Fibroblast of the aortic adventitia (primary cell): ENCODE measurements around the gene ABL2. TPM values are rescaled to one million over a fixed set of nuclear protein-coding genes. Genes with fewer than 3 reads are reported as not detected.
A peak's percentile ranks its signal among the peaks of the same experiment; 100 is the strongest.

Experiments
- DNase-seq: peaks from one replicate; pipeline ENCODE4 v3.0.0-alpha.2; 2010; ENCODE audit warnings: low read depth
- H3K4me3 ChIP-seq: 2 replicates; pipeline ENCODE4 v1.5.1; 2011; ENCODE audit warnings: low read depth, mild to moderate bottlenecking, control low read depth, low read length, moderate library complexity
- total RNA-seq: library from RNA; depleted of rRNA; stranded (reverse); fragments of >200 nt; gene quantifications from 2 replicates; pipeline ENCODE4 v1.2.3, GENCODE V29; 2012; ENCODE audit warnings: low replicate concordance
- TF ChIP-seq, protein P1 (sequence below): IDR thresholded peaks from 2 replicates; pipeline ENCODE4 v1.5.1; 2011; ENCODE audit warnings: mild to moderate bottlenecking, low read length, control low read depth, inconsistent platforms; ENCODE audit not compliant: insufficient read depth

Gene ABL2
- total RNA-seq, 1 donor, result 67.2 TPM

DNA sequence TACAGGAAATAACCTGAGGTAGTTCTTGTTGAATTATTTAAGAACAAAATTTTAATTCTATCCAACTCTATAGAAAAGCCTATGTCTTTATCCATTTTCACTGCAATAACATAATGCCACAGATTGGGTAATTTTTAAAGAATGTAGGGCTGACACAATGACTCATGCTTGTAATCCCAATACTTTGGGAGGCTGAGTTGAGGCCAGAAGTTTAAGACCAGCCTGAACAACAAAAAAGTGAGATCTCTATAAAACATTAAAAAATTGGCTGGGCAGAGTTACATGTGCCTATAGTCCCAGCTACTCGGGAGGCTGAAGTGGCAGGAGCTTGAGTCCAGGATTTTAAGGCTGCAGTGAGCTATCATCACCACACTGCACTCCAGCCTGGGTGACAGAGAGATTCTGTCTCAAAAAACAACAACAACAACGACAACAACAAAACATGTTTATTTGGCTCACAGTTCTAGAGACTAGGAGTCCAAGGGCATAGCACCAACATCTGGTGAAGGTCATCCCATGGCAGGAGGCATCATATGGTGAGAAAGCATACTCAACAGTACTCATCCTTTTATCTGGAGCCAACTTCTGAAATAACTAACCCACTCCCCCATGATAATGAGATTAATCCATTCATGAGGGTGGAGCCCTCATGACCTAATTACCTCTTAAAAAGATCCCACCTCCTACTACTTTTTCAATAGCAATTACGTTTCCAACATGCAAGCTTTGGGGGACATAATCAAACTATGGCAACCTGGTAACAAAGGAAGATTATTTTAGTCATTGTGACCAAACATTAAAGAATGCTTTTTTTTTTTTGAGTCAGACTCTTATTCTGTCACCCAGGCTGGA lies 59.6 kb downstream of the ABL2 start:
- DNase-seq, result peak; percentile 89
- TF ChIP-seq, protein P1, sequence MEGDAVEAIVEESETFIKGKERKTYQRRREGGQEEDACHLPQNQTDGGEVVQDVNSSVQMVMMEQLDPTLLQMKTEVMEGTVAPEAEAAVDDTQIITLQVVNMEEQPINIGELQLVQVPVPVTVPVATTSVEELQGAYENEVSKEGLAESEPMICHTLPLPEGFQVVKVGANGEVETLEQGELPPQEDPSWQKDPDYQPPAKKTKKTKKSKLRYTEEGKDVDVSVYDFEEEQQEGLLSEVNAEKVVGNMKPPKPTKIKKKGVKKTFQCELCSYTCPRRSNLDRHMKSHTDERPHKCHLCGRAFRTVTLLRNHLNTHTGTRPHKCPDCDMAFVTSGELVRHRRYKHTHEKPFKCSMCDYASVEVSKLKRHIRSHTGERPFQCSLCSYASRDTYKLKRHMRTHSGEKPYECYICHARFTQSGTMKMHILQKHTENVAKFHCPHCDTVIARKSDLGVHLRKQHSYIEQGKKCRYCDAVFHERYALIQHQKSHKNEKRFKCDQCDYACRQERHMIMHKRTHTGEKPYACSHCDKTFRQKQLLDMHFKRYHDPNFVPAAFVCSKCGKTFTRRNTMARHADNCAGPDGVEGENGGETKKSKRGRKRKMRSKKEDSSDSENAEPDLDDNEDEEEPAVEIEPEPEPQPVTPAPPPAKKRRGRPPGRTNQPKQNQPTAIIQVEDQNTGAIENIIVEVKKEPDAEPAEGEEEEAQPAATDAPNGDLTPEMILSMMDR, result no peak
- no peak overlapping the region for H3K4me3 ChIP-seq

- H3K4me3 ChIP-seq, result no peak overlapping the region
- DNase-seq, result no peak
- TF ChIP-seq, protein P1, result no peak
These were observed 60.9 kb downstream of the ABL2 start for GRCh38 chr1:179168536-179168935.

DNA sequence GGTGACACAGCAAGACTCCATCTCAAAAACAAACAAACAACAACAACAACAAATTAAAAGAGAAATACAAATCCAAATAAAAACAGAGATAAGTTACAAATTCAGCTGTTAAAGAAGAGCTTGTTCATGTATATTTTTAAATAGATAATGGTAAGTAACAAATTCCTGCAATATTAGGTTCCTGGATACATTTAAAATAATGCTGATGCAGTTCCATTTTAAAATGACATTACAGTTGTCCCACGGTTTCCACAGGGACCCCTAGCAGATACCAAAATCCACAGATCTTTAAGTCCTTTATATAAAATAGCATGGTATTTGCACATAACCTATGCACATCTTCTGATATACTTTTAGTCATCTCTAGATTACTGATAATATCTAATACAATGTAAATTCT lies 61.5 kb downstream of the ABL2 start:
- TF ChIP-seq, protein P1, result no peak
- H3K4me3 ChIP-seq, result no peak overlapping the region
- DNase-seq, result no peak

GRCh38 chr1:179167418-179167777 lies 62.1 kb downstream of the ABL2 start:
- TF ChIP-seq, protein P1, result no peak
- no peak overlapping the region for H3K4me3 ChIP-seq
- DNase-seq, result no peak

DNA sequence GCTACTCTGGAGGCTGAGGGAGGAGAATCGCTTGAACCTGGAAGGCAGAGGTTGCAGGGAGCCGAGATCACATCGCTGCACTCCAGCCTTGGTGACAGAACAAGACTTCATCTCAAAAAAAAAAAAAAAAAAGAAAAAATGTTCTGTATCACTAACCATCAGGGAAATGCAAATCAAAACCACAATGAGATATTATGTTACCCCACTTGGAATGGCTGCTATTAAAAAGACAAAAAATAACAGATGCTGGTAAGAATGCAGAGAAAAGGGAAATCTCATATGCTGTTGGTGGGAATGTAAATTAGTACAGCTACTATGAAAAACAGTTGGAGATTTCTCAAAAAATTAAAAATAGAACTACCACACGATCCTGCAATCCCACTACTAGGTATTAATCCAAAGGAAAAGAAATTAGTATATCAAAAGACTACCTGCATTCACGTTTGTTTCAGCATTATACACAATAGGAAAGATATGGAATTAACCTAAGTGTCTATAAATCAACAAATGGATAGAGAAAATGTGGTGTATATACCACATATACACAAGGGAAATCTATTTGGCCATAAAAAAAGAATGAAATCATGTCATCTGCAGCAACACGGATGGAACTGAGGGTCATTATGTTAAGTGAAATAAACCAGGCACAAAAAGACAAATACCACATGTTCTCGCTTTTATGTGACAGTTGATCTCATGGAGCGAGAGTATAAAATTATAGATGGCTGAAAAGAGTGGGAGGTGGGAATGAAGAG lies 62.6 kb downstream of the ABL2 start:
- peak; percentile 42 for DNase-seq
- TF ChIP-seq, protein P1, result no peak
- H3K4me3 ChIP-seq, result no peak overlapping the region

GRCh38 chr1:179164494-179164893 lies 65.0 kb downstream of the ABL2 start:
- TF ChIP-seq, protein P1, result no peak
- peak; percentile 80 for DNase-seq
- no peak overlapping the region for H3K4me3 ChIP-seq
